BLaER1 (cell line): Measurements from ENCODE around the gene CDS1.

ENCODE experiments used
- H3K27ac ChIP-seq: shearing (Covaris generic); formaldehyde crosslinking; 2 replicates; pipeline ENCODE4 v1.8.1; 2022
- H3K27me3 ChIP-seq: shearing (Covaris generic); formaldehyde crosslinking; 2 replicates; pipeline ENCODE4 v1.8.1; 2022
- H3K36me3 ChIP-seq: shearing (Covaris generic); formaldehyde crosslinking; 2 replicates; pipeline ENCODE4 v1.8.1; 2022
- H3K4me1 ChIP-seq: shearing (Covaris generic); formaldehyde crosslinking; 2 replicates; pipeline ENCODE4 v1.8.1; 2022
- H3K4me2 ChIP-seq: shearing (Covaris generic); formaldehyde crosslinking; 2 replicates; pipeline ENCODE4 v1.8.1; 2022
- H3K4me3 ChIP-seq: shearing (Covaris generic); formaldehyde crosslinking; 2 replicates; pipeline ENCODE4 v1.8.1; 2022
- H3K9ac ChIP-seq: shearing (Covaris generic); formaldehyde crosslinking; 2 replicates; pipeline ENCODE4 v1.8.1; 2022
- H3K9me3 ChIP-seq: shearing (Covaris generic); formaldehyde crosslinking; 2 replicates; pipeline ENCODE4 v1.8.1; 2022
- H4K20me1 ChIP-seq: shearing (Covaris generic); formaldehyde crosslinking; 2 replicates; pipeline ENCODE4 v1.8.1; 2022
- Cebpa-rat ChIP-seq: shearing (Covaris generic); IDR thresholded peaks from 2 replicates; pipeline ENCODE4 v1.8.1; 2022

CDS1 gene

DNA sequence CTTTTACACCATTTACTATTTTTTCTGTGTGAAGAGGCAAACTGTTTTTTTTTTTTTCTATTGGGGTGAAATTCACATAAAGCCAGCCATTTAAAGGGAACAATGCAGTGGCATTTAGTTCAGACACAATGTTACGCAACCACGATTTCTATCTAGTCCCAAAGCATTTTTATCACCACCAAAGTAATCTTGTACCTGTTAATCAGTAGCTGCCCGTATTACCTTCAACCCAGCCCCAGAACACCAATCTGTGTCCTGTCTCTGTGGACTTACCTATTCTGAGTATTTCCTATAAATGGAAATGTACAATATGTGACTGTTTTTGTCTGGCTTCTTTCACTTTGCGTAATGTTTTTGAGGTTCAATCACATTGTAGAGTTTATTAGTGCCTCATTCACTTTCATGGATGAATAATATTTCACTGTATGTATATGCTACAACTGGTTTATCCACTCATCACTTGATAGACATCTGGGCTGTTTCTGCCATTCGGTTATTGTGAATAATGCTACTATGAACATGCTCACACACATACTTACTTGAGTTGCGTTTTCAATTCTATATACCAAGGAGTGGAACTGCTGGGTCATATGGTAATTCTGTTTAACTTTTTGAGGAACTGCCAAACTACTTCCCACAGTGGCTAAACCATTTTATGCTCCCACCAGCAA is 116.2 kb downstream of the CDS1 start:
- H3K27ac ChIP-seq: no peak overlapping the region
- 0 out of 2 replicates have a peak, but pooled peaks have one; percentile 28 for TF ChIP-seq Cebpa-rat
- no peaks in the 10 kb centered on the region for H3K27me3 ChIP-seq
- no peaks in the 10 kb centered on the region for H3K9me3 ChIP-seq
- H3K4me2 ChIP-seq: no peak overlapping the region
- H3K9ac ChIP-seq: no peak overlapping the region
- no peak overlapping the region for H3K4me3 ChIP-seq
- peaks cover 79% of the 10 kb centered on the region for H3K36me3 ChIP-seq
- no peaks in the 10 kb centered on the region for H4K20me1 ChIP-seq
- H3K4me1 ChIP-seq: no peaks in the 10 kb centered on the region
